Pancreas (tissue), 10 donors: ENCODE data around the gene PGA5. TPM values are rescaled to one million over a fixed set of nuclear protein-coding genes. Genes with fewer than 3 reads are reported as not detected.

Experiments
- ATAC-seq, 4 donors: fragments of 200-7000 bp; cut with Tn5 transposase; one replicate each; pipeline versions ENCODE4 v1.8.0 to v1.9.1; 2020; ENCODE audit warnings: mild to moderate bottlenecking in 4 of 4, moderate library complexity in 4 of 4
- DNase-seq, 6 donors: peaks; one replicate each; pipeline ENCODE4 v3.0.0-alpha.2; 2020
- FAIRE-seq: peaks from 2 replicates; lab custom pipeline; 2012; peaks lifted over from hg19 to GRCh38; lab: Jason Lieb, UNC
- H3K27ac ChIP-seq, 4 donors: fragments of 200-600 bp; sonication (generic); 1 replicate in 3 of 4; 2 replicates in 1 of 4; pipeline versions ENCODE4 v1.5.0 to v1.8.0; 2020
- H3K27me3 ChIP-seq, 4 donors: fragments of 200-600 bp; one replicate each; pipeline ENCODE4 v1.8.0; 2021
- H3K36me3 ChIP-seq, 3 donors: fragments of 200-600 bp; sonication (generic) in 1 of 3; one replicate each; pipeline versions ENCODE4 v1.5.0 to v1.8.0; 2020 to 2021
- H3K4me1 ChIP-seq, 3 donors: fragments of 200-600 bp; one replicate each; pipeline ENCODE4 v1.8.0; 2021
- H3K4me3 ChIP-seq, 4 donors: fragments of 200-600 bp; sonication (generic) in 2 of 4; one replicate each; pipeline versions ENCODE4 v1.5.0 to v1.8.0; 2020 to 2021
- H3K9me3 ChIP-seq, 4 donors: fragments of 200-600 bp; one replicate each; pipeline ENCODE4 v1.8.0; 2021
- CTCF ChIP-seq, 4 donors: fragments of 200-600 bp; sonication (generic) in 3 of 4; IDR thresholded peaks; one replicate each; pipeline versions ENCODE4 v1.5.0 to v1.8.0; 2021; ENCODE audit warnings: antibody characterized with exemption in 4 of 4
- WGBS, 2 donors: extraction: QIAGEN DNeasy Blood & Tissue Kit; methylation state at CpG; one replicate each; pipeline ENCODE4 v1.1.7; 2013; 5-methylcytosine and 5-hydroxymethylcytosine counted together
- intact Hi-C, 3 donors: fragments of 100-400 bp; cut with DNase I; formaldehyde crosslinking; loops; one replicate each; pipeline versions ENCODE4 v1.11.1 to v1.14.2; 2022
- polyA plus RNA-seq, 2 donors: library from polyadenylated mRNA; stranded (reverse); fragments of 200-250 nt; gene quantifications; one replicate each; pipeline ENCODE4 v1.2.3, GENCODE V29; 2013
- total RNA-seq, 6 donors: library from RNA; stranded (reverse); fragmentation: NEBNext Ultra II Directional in 4 of 6; extraction: Animal tissue kit (Norgen Biotek cat#: 25700) in 4 of 6; gene quantifications; one replicate each; pipeline versions ENCODE4 v1.2.1 to v1.2.4, GENCODE V29; 2021 to 2023
- donor health status: healthy with polysubstance abuse.
- donor health status: DM: no; HTN: no; CAD: no; lungs with moderate emphysema.
- donor health status: DM: no; HTN: no; CAD: no.
- donor health status: control.
- donor health status: control.
- donor health status: Bipolar disorder and iron deficiency.
- donor health status: DM: yes; HTN: yes; CAD: no.
- donor health status: DM: no; HTN: no; CAD: no.
- donor health status: DM: no; HTN: no; CAD: no.
- donor health status: DM: yes; HTN: yes; CAD: no.

PGA5 gene
- total and polyA plus RNA-seq, 8 donors, result 0.27 to 0.83 (median 0.60) TPM; not detected in 2

GRCh38 chr11:61278001-61278470 lies 37.1 kb downstream of the PGA5 start:
- 59 to 63% methylated on average over 10 of the region's 10 CpGs for WGBS, 2 donors
- no peaks in the 10 kb centered on the region for H3K4me1 ChIP-seq
- no peaks in the 10 kb centered on the region for H3K36me3 ChIP-seq
- TF ChIP-seq CTCF (IDR thresholded peaks at IDR 0.05), result no peak
- H3K4me3 ChIP-seq, result no peak overlapping the region
- ATAC-seq, result no peak
- no peak for DNase-seq
- no peaks in the 10 kb centered on the region for H3K9me3 ChIP-seq
- intact Hi-C loops, result no loop called here
- no peaks in the 10 kb centered on the region for H3K27me3 ChIP-seq
- no peak overlapping the region for H3K27ac ChIP-seq
- no peak for FAIRE-seq

GRCh38 chr11:61279934-61280659 lies 39.1 kb downstream of the PGA5 start:
- no peaks in the 10 kb centered on the region for H3K36me3 ChIP-seq
- intact Hi-C loops, result no loop called here
- H3K27ac ChIP-seq, result no peak overlapping the region
- FAIRE-seq (no peak), ATAC-seq (peak in 2 of 4 donors; percentile 48 to 56), DNase-seq (peak in 1 of 6 donors; percentile 43)
- 62 to 71% methylated on average over 12 of the region's 12 CpGs for WGBS, 2 donors
- H3K4me1 ChIP-seq, result no peaks in the 10 kb centered on the region
- no peak for TF ChIP-seq CTCF (IDR thresholded peaks at IDR 0.05)
- no peaks in the 10 kb centered on the region for H3K27me3 ChIP-seq
- no peaks in the 10 kb centered on the region for H3K9me3 ChIP-seq
- no peak overlapping the region for H3K4me3 ChIP-seq

- Histone ChIP-seq H3K4me3 (no peak overlapping the region), H3K27ac (no peak overlapping the region), H3K27me3 (no peaks in the 10 kb centered on the region), H3K36me3 (no peaks in the 10 kb centered on the region), H3K4me1 (no peaks in the 10 kb centered on the region), H3K9me3 (no peaks in the 10 kb centered on the region)
- no peak for TF ChIP-seq CTCF (IDR thresholded peaks at IDR 0.05)
- no peak for DNase-seq
- ATAC-seq, result no peak
- 80 to 86% methylated on average over 20 of the region's 20 CpGs for WGBS, 2 donors
- intact Hi-C loops, result no loop called here
- no peak for FAIRE-seq
Observed at GRCh38 chr11:61280883-61281580, 40.1 kb downstream of the PGA5 start.

GRCh38 chr11:61281581-61282250 lies 40.7 kb downstream of the PGA5 start:
- peak in 5 of 6 donors; percentile 53 to 83 (median 63) for DNase-seq
- Histone ChIP-seq H3K4me1 (no peaks in the 10 kb centered on the region), H3K9me3 (no peaks in the 10 kb centered on the region), H3K4me3 (no peak overlapping the region), H3K27me3 (no peaks in the 10 kb centered on the region), H3K36me3 (no peaks in the 10 kb centered on the region), H3K27ac (no peak overlapping the region)
- WGBS, 2 donors, result 39 to 40% methylated on average over 30 to 35 of the region's 35 CpGs
- FAIRE-seq, result no peak
- intact Hi-C loops, result no loop called here
- peak; percentile 72 to 100 (median 92) for ATAC-seq
- no peak for TF ChIP-seq CTCF (IDR thresholded peaks at IDR 0.05)
